SU-DHL-6 (cell line): ENCODE data around the gene TOMT.
"Not testable (repeated sequence)": the region's sequence is repeated elsewhere in the genome, so short reads cannot be mapped to it uniquely, and the experiment has no call there.

Experiments
- H2AFZ ChIP-seq: fragments of 200-600 bp; sonication (generic); 2 replicates; pipeline ENCODE4 v1.6.1; 2014; ENCODE audit warnings: low read depth, mild to moderate bottlenecking, moderate library complexity, mixed read lengths, antibody characterized with exemption, low read length; ENCODE audit not compliant: severe bottlenecking
- H3F3A ChIP-seq: fragments of 200-600 bp; shearing (Covaris generic); 2 replicates; pipeline ENCODE4 v1.6.0; 2016; ENCODE audit warnings: antibody characterized with exemption, mild to moderate bottlenecking; ENCODE audit not compliant: insufficient read depth
- H3K27ac ChIP-seq: fragments of 200-600 bp; sonication (generic); 2 replicates; pipeline ENCODE4 v1.5.1; 2016; ENCODE audit warnings: low read depth, mild to moderate bottlenecking, low read length, moderate library complexity, mixed read lengths
- H3K27me3 ChIP-seq: fragments of 200-600 bp; sonication (generic), shearing (Covaris generic); 2 replicates; pipeline ENCODE4 v1.6.0; 2014; ENCODE audit warnings: mild to moderate bottlenecking, low read length
- H3K36me3 ChIP-seq: fragments of 200-600 bp; sonication (generic); 2 replicates; pipeline ENCODE4 v1.6.1; 2014; ENCODE audit warnings: mild to moderate bottlenecking, low read length, mixed read lengths
- H3K4me2 ChIP-seq: fragments of 300-600, 200-600 bp; shearing (Covaris generic), sonication (generic); 2 replicates; pipeline ENCODE4 v1.6.0; 2014; ENCODE audit warnings: low read length, low read depth, mild to moderate bottlenecking; ENCODE audit not compliant: poor library complexity, severe bottlenecking
- H3K4me3 ChIP-seq: fragments of 200-600 bp; sonication (generic); 2 replicates; pipeline ENCODE4 v1.5.1; 2014; ENCODE audit warnings: antibody characterized with exemption, low read length, mild to moderate bottlenecking, mixed read lengths; ENCODE audit not compliant: insufficient read depth, poor library complexity, severe bottlenecking
- H3K79me2 ChIP-seq: fragments of 200-600 bp; sonication (generic); 2 replicates; pipeline ENCODE4 v1.6.1; 2014; ENCODE audit warnings: mild to moderate bottlenecking, low read length, moderate library complexity; ENCODE audit not compliant: insufficient read depth
- H3K9ac ChIP-seq: fragments of 200-600 bp; sonication (generic); 2 replicates; pipeline ENCODE4 v1.7.0; 2014; ENCODE audit warnings: mild to moderate bottlenecking, low read length
- H3K9me2 ChIP-seq: fragments of 200-600 bp; sonication (generic); replicated peaks from 2 replicates; pipeline ENCODE4 v1.6.1; 2014; ENCODE audit warnings: low read length; ENCODE audit not compliant: insufficient read depth
- H3K9me3 ChIP-seq: fragments of 200-600 bp; sonication (generic); 2 replicates; pipeline ENCODE4 v1.6.1; 2014; ENCODE audit warnings: low read length, mixed read lengths; ENCODE audit not compliant: insufficient read depth
- H4K20me1 ChIP-seq: fragments of 200-600 bp; sonication (generic); 2 replicates; pipeline ENCODE4 v1.6.1; 2014; ENCODE audit warnings: low read depth, mild to moderate bottlenecking, antibody characterized with exemption, low read length, moderate library complexity, mixed read lengths
- CTCF ChIP-seq: fragments of 200-600 bp; sonication (generic); IDR thresholded peaks from one replicate; pipeline ENCODE4 v1.5.1; 2017; ENCODE audit warnings: antibody characterized with exemption, mild to moderate bottlenecking, low read length, moderate library complexity; ENCODE audit not compliant: insufficient read depth, poor library complexity, severe bottlenecking
- EZH2phosphoT487 ChIP-seq: fragments of 200-600 bp; sonication (generic), shearing (Covaris generic); conservative IDR thresholded peaks from 2 replicates; pipeline ENCODE4 v1.6.1; 2018; ENCODE audit warnings: mild to moderate bottlenecking, antibody characterized with exemption, low read length, moderate library complexity, mixed read lengths

Gene TOMT

GRCh38 chr11:72139500-72139899 is 33.8 kb downstream of the TOMT start:
- no peak overlapping the region for H3K27ac ChIP-seq
- TF ChIP-seq CTCF (no peak), EZH2phosphoT487 (no peak)

GRCh38 chr11:72140661-72141060 is 34.9 kb downstream of the TOMT start:
- H4K20me1 ChIP-seq = no peaks in the 10 kb centered on the region
- H3K4me3 ChIP-seq = no peak overlapping the region
- H3K9ac ChIP-seq = no peak overlapping the region
- no peaks in the 10 kb centered on the region for H3F3A ChIP-seq
- TF ChIP-seq EZH2phosphoT487 = no peak
- TF ChIP-seq CTCF = no peak
- H3K4me2 ChIP-seq = no peak overlapping the region
- H3K9me2 ChIP-seq = no peaks in the 10 kb centered on the region
- no peaks in the 10 kb centered on the region for H3K9me3 ChIP-seq
- no peaks in the 10 kb centered on the region for H3K36me3 ChIP-seq
- H3K79me2 ChIP-seq = no peaks in the 10 kb centered on the region
- no peaks in the 10 kb centered on the region for H3K27me3 ChIP-seq
- H3K27ac ChIP-seq = no peak overlapping the region
- no peak overlapping the region for H2AFZ ChIP-seq

More at GRCh38 chr11:72139500-72139899, 33.8 kb downstream of the TOMT start:
- H3K9me2 ChIP-seq = no peaks in the 10 kb centered on the region
- H3K4me2 ChIP-seq = no peak overlapping the region
- no peaks in the 10 kb centered on the region for H3F3A ChIP-seq
- H3K4me3 ChIP-seq = no peak overlapping the region
- H3K36me3 ChIP-seq = no peaks in the 10 kb centered on the region
- H3K9me3 ChIP-seq = no peaks in the 10 kb centered on the region
- H4K20me1 ChIP-seq = no peaks in the 10 kb centered on the region
- no peaks in the 10 kb centered on the region for H3K27me3 ChIP-seq
- no peak overlapping the region for H3K9ac ChIP-seq
- H2AFZ ChIP-seq = no peak overlapping the region
- H3K79me2 ChIP-seq = no peaks in the 10 kb centered on the region

- TF ChIP-seq CTCF = no peak
- no peak for TF ChIP-seq EZH2phosphoT487
- H3K4me3 ChIP-seq = no peak overlapping the region
- H3K4me2 ChIP-seq = no peak overlapping the region
- H3K79me2 ChIP-seq = no peaks in the 10 kb centered on the region
- H2AFZ ChIP-seq = no peak overlapping the region
- no peak overlapping the region for H3K9ac ChIP-seq
- H3K27me3 ChIP-seq = no peaks in the 10 kb centered on the region
- no peaks in the 10 kb centered on the region for H3K9me2 ChIP-seq
- H4K20me1 ChIP-seq = no peaks in the 10 kb centered on the region
- no peaks in the 10 kb centered on the region for H3K9me3 ChIP-seq
- H3K27ac ChIP-seq = no peak overlapping the region
- H3K36me3 ChIP-seq = no peaks in the 10 kb centered on the region
- H3F3A ChIP-seq = no peaks in the 10 kb centered on the region
Observed at GRCh38 chr11:72141066-72141465, 35.3 kb downstream of the TOMT start.

GRCh38 chr11:72142086-72142485 is 36.4 kb downstream of the TOMT start:
- not testable (repeated sequence) for H3K27me3 ChIP-seq, H4K20me1 ChIP-seq, H2AFZ ChIP-seq, H3K9me3 ChIP-seq, H3K79me2 ChIP-seq, H3K27ac ChIP-seq, H3F3A ChIP-seq, H3K9ac ChIP-seq, H3K4me3 ChIP-seq, H3K4me2 ChIP-seq, H3K9me2 ChIP-seq, H3K36me3 ChIP-seq

- not testable (repeated sequence) for H4K20me1 ChIP-seq, H3K27me3 ChIP-seq, H3F3A ChIP-seq, H3K9ac ChIP-seq, H3K9me2 ChIP-seq, H3K79me2 ChIP-seq, H3K9me3 ChIP-seq, H3K27ac ChIP-seq, H3K36me3 ChIP-seq, H2AFZ ChIP-seq, H3K4me3 ChIP-seq, H3K4me2 ChIP-seq
Observed at GRCh38 chr11:72142543-72142942, 36.8 kb downstream of the TOMT start.
